ENCODE measurements around the gene GANAB.
A peak's percentile ranks its signal among the peaks of the same experiment; 100 is the strongest.
"Not testable (repeated sequence)": the region's sequence is repeated elsewhere in the genome, so short reads cannot be mapped to it uniquely, and the experiment has no call there.

Gene GANAB

DNA sequence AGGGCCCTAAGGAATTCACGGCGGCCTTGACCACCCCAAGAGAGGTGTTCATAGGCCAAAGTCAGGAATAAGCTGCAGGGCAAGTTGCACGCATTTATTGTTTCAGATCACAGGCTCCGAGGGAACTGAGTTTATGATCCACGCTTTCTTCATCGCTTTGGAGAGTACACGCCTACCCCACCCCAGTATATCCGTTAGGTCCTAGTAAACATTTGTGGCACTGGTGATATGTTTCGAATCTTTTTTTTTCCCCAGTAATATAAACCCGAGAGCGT is 805 bp downstream of the GANAB start:
- DNase-seq: no peak
- in situ Hi-C loops (cut with HindIII; ENCODE audit: low pct_ligation_motif_present, low pct_unique_long_range_greater_than_20kb, low sequenced_read_pairs): no loop called here

- in situ Hi-C loops (cut with HindIII; ENCODE audit: low pct_ligation_motif_present, low pct_unique_long_range_greater_than_20kb, low sequenced_read_pairs): no loop called here
- DNase-seq: no peak
These were observed 2.2 kb downstream of the GANAB start for GRCh38 chr11:62644220-62644619.

GRCh38 chr11:62632492-62632891 is 13.9 kb downstream of the GANAB start:
- no peak for DNase-seq
- in situ Hi-C loops (cut with HindIII; ENCODE audit: low pct_ligation_motif_present, low pct_unique_long_range_greater_than_20kb, low sequenced_read_pairs): no loop called here

GRCh38 chr11:62627713-62628112 is 18.7 kb downstream of the GANAB start:
- in situ Hi-C loops (cut with HindIII; ENCODE audit: low pct_ligation_motif_present, low pct_unique_long_range_greater_than_20kb, low sequenced_read_pairs): no loop called here
- DNase-seq: no peak

DNA sequence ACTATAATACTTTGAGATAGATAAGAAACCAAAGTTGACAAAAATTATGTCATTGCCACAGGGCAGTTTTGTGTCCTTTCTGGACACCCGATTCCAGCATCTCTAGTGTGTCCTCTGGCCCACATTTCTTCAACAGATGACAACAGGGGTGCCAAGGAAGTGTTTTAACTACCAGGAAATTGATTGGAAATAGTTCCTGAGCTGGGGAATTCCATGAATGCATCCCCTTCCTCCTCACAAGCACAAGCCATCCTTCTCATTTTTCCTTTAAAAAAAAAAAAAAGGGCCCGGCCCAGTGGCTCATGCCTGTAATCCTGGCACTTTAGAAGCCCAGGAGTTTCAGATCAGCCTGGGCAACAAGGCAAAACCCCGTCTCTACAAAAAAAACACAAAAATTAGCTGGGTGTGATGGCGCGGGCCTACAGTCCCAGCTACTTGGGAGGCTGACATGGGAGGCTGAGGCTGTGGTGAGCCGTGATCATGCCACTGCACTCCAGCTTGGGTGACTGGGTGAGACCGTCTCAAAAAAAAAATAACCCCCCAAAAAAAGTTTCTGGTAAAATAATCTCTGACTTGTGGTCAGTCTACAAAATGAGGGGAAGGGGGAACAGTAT is 23.8 kb downstream of the GANAB start:
- in situ Hi-C loops (cut with HindIII; ENCODE audit: low pct_ligation_motif_present, low pct_unique_long_range_greater_than_20kb, low sequenced_read_pairs): no loop called here
- no peak for DNase-seq

GRCh38 chr11:62621567-62622470 is 24.6 kb downstream of the GANAB start, which contains the start of gene B3GAT3:
B3GAT3 (minus strand) TSS chr11:62621986; CDS start chr11:62621947, 39 bp downstream.
- peak; percentile 97 for DNase-seq
- in situ Hi-C loops (cut with HindIII; ENCODE audit: low pct_ligation_motif_present, low pct_unique_long_range_greater_than_20kb, low sequenced_read_pairs): no loop called here

DNA sequence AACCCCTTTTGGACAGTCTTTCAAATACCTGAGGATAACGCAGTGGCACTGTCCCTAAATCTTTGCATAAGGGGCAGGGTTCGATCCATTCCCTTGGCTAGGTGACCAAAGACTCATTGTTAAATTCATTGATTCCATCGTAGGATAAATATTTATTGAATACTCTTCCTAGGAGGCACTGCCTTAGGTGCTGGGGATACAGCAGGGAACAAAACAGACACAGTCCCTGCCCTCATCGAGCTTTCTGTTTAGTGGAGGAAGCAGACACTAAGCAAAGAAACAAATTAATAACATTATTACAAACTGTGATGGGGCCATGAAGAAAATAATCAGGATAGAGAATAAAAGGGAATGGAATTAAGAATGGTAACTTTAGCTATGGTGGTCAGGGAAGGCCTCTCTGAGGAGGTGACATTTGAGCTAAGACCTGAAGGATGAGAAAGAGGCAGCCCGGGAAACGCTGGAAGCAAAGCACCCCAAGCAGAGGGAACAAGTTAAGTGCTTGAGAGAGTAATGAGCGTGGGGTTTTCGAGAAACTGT is 25.3 kb downstream of the GANAB start:
- in situ Hi-C loops (cut with HindIII; ENCODE audit: low pct_ligation_motif_present, low pct_unique_long_range_greater_than_20kb, low sequenced_read_pairs): no loop called here
- no peak for DNase-seq

GRCh38 chr11:62616957-62617356 is 29.5 kb downstream of the GANAB start:
- DNase-seq: not testable (repeated sequence)

GRCh38 chr11:62615521-62615920 is 30.9 kb downstream of the GANAB start:
- DNase-seq: no peak
- in situ Hi-C loops (cut with HindIII; ENCODE audit: low pct_ligation_motif_present, low pct_unique_long_range_greater_than_20kb, low sequenced_read_pairs): no loop called here

More at GRCh38 chr11:62616957-62617356, 29.5 kb downstream of the GANAB start:
- in situ Hi-C loops (cut with HindIII; ENCODE audit: low pct_ligation_motif_present, low pct_unique_long_range_greater_than_20kb, low sequenced_read_pairs): not testable (repeated sequence)

DNA sequence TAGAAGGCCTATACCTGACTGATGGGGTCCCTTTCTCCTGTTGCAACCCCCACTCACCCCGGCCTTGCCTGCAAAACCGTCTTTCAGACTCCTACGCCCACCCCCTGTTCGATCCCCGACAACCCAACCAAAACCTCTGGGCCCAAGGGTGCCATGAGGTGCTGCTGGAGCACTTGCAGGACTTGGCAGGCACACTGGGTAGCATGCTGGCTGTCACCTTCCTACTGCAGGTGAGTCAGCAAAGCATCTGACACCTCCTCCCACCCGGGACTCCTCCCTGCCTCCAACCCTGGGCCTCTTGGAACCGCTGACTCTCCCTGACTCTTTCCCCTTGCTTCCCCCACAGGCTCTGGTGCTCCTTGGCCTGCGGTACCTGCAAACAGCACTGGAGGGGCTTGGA is 32.1 kb downstream of the GANAB start:
- no peak for DNase-seq
- in situ Hi-C loops (cut with HindIII; ENCODE audit: low pct_ligation_motif_present, low pct_unique_long_range_greater_than_20kb, low sequenced_read_pairs): no loop called here

DNA sequence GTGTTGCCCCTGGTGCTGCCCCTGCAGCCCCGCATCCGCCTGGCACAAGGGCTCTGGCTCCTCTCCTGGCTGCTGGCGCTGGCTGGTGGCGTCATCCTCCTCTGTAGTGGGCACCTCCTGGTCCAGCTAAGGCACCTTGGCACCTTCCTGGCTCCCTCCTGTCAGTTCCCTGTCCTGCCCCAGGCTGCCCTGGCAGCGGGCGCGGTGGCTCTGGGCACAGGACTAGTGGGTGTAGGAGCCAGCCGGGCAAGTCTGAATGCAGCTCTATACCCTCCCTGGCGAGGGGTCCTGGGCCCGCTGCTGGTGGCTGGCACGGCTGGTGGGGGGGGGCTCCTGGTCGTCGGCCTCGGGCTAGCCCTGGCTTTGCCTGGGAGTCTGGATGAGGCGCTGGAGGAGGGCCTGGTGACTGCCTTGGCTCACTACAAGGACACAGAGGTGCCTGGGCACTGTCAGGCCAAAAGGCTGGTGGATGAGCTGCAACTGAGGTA is 33.1 kb downstream of the GANAB start:
- DNase-seq: no peak
- in situ Hi-C loops (cut with HindIII; ENCODE audit: low pct_ligation_motif_present, low pct_unique_long_range_greater_than_20kb, low sequenced_read_pairs): no loop called here

DNA sequence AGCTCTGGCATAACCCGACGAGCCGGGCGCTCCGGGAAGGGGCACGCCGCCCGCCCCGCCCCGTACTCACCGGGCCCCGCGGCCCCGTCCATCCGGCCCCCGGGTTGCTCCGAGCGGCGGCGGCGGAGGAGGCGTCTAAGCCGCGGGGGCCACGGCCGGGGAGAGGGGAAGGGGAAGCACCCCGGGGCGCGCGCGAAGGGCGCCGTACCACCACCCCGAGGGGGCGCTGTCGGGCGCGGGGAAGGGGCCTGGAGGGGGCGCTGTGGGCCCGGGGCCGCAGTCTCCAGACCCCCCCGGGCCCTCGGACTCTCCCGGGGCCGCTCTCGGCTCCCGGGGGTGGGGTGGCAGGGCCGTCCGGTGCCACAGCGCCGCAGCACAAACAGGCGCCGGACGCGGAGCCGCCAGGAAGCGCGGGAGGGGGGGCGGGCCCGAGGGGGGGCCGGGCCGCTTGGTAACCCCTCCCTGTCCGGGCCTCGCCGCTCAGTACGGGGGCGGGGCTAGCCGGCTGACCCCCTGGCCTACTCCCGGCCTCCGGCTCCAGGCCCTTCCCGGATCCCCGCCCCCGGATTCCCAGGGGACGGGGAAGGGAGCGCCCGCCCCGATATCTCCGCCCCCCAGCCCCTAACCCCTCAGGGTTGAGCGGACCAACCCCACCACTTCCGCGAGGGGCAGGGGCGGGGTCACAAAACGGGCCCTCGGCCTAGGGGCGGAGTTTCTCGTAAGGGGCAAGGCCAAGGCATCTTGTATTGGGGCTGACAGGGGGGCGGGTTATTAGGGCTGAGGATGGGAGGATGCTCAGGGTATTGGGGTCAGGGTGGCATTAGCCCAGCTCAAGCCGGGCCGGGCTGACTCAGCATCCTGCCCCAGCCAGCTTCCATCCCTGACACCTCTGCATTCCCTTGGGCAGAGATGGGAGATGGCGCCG is 33.8 kb downstream of the GANAB start, which contains the start of the genes EML3 and ROM1:
Gene EML3 (minus strand): TSS at position 410 of the 925 bp plus-strand sequence. CDS start 318 bp downstream, at position 92.
Gene ROM1 (plus strand): TSS at position 892 of the 925 bp plus-strand sequence. CDS start 25 bp downstream, at position 917.
- in situ Hi-C loops (cut with HindIII; ENCODE audit: low pct_ligation_motif_present, low pct_unique_long_range_greater_than_20kb, low sequenced_read_pairs): no loop called here
- DNase-seq: peak; percentile 80

DNA sequence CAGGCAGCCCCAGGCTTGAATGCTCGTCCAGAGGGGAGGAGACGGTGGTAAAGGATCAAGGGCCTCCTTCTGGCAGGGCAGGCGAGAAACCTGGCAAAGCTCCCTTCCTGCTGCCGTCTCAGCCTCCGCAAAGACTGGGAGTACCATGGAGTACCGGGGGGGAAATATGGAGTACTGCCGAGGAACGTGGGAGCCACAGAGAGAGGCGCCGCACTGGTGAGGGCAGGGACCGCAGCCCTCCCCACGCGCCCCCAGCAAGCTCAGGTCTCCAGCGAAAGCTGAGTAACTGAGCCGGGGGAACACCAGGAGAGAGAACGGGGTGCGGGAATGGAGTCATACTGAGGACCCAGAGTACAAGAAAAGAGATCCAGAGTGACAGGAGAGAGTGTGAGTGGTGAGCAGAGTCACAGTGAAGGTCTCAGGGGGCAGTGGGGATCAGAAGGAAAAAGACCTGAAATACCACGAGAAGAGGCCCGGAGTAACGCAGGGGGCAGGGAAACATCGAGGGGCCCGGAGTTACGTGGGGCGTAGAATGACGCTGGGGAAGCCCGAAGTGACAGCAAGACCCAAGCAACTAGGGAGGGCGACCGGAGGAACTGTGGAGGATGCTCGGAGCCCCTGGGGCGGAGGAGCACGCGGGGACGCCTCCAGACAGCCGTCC is 34.6 kb downstream of the GANAB start:
- peak; percentile 51 for DNase-seq
- in situ Hi-C loops (cut with HindIII; ENCODE audit: low pct_ligation_motif_present, low pct_unique_long_range_greater_than_20kb, low sequenced_read_pairs): no loop called here

GRCh38 chr11:62610814-62611704 is 35.4 kb downstream of the GANAB start:
- in situ Hi-C loops (cut with HindIII; ENCODE audit: low pct_ligation_motif_present, low pct_unique_long_range_greater_than_20kb, low sequenced_read_pairs): no loop called here
- DNase-seq: no peak

DNA sequence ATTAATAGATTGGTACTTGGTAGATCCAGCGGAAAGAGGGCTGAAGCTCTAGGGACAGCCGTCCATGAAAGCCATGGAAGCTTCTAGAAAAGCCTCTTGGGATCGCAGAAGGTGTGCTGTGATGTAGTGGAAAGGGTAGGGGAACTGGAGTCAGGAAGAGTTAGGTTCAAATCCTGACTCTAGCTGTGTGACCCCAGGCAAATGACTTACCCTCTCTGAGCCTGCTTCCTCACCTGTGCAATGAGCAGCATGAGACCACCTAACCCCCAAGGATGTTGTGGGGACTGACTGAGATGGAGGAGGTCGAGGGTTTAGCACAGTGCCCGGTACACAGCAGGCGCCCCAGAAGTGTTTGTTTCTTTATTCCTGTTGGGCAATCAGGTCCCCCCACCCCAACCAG is 36.0 kb downstream of the GANAB start:
- DNase-seq: no peak
- in situ Hi-C loops (cut with HindIII; ENCODE audit: low pct_ligation_motif_present, low pct_unique_long_range_greater_than_20kb, low sequenced_read_pairs): no loop called here

DNA sequence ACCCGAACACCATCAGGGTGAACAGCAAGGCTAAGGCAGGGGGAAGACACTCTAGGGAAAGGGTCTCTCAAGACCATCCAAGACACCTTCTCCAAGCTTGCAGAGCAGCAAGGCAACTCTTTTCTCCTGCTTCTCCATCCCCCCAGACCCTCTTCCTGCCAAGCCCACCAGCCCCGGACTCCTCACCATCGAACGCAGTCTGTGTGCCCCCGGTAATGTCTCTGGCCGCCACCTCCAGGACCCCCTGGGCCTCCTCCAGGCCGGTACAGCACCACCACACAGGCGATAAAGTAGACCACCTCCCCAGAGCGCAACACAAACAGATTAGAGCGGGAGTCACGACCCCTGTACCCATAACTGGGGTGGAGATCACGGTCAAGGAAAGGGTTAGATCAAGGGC is 37.6 kb downstream of the GANAB start:
- in situ Hi-C loops (cut with HindIII; ENCODE audit: low pct_ligation_motif_present, low pct_unique_long_range_greater_than_20kb, low sequenced_read_pairs): no loop called here
- no peak for DNase-seq

DNA sequence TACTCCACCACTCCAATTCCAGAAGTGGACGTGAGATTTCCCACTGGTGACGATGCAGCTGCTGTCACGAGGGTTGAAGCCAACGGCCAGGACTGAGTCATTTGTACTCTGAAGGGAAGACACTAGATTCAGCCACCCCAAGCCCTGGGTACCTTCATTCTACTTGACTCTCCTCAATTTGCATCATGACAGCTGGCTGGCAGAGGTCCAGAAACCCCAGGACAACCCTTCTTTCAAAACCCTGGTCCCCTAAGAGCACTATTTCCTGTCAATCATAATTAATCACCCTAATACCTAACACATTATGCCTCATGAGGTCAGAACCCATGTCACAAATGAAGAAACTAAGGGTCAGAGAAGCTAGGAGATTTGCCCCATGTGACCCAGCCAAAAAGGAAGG is 38.7 kb downstream of the GANAB start:
- no peak for DNase-seq
- in situ Hi-C loops (cut with HindIII; ENCODE audit: low pct_ligation_motif_present, low pct_unique_long_range_greater_than_20kb, low sequenced_read_pairs): no loop called here
